Pons (tissue), 1 donor: ENCODE results near the gene VAT1L.

ENCODE experiments used
- DNase-seq: peaks from one replicate; pipeline ENCODE4 v3.0.0-alpha.2; 2016; ENCODE audit warnings: low spot score

Gene VAT1L

DNA sequence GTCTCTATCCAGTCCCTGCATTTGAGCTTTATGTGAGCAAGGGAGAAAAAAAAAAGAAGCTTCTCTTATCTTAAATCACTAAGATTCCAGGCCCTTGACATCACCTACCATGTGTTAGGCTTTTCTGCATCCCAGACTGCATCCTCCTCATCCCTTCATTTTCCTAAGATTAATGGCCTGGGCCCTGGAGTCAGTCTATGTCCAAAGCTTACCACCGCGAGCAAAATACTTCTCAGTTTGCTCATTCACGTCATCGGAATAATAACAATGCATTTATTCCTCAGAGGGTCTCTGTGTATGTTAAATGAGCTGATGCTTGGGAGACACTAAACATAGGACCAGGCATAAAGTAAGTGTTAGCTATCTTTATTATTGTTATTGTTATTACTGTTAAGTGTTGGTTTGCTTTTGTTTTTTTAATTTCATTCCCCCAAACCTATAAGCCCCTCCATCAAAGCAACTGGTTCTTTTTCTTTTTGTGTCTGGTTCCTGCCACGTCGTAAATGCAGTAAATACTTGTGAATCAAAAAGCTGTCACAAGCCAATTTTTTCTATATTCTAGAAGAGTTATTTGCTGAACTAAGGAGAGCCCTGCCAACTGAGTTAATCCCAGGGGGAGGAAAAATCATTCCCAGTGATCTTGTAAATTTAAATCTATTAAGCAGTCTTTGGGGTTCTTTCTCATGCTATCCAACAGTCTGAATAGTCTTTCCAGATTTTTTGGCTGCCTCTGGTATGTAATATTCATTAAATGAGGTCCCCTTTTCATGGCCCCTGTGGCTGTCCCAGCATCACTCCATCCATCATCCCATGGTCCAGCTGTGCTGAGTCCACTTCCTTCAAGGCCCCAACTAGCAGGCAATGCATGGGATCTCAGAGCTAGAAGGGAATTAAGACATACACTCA is 46.5 kb downstream of the VAT1L start:
- no peak for DNase-seq

DNA sequence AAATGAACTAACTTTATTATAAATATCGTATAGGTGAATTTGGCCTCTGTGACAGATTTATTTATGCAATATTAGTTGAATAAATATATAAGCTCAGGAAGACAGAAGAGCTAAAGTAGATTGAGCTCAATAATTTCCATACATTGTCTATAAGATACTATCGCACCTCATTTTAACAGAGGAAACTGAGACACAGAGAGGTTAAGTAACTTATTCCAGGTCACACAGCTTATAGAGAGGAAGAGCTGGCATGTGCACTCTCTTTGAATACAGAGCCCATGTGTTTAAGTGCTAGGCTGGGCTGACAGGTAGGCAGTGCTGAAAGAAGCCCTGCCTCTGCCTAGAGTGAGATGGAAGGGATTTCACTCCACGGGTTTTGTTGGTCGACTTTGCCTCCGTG is 48.4 kb downstream of the VAT1L start:
- DNase-seq = no peak

DNA sequence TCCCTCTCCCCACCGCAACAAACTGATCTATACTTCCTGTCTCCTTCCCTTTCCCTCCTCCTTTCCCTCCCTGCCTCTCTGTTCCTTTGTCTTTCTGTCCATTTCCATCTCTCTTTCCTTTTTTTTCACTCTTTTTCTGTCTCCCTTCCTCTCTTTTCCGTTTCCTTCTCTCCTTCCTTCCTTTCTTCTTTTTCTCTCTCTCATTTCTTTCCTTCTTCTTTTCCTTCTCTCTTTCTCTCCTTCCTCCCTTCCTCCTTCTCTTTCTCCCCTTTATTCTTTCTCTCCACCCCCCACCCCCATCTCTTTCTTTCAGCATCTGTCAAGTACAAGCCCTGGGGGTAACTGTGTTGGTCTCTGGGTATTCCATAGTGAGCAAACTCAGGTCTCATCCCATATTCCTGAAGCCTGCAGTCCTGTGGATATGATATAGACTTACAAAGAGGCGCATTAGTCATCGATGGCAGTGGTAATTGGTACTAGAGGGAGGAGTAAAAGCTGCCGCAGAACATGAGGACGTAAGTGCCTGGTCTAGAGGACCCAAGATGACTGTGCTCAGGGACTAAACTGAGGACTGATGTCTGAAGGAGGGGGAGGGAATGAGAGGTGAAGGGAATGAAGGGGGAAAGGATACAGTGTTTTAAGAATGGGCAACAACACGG is 50.4 kb downstream of the VAT1L start:
- DNase-seq = no peak

DNA sequence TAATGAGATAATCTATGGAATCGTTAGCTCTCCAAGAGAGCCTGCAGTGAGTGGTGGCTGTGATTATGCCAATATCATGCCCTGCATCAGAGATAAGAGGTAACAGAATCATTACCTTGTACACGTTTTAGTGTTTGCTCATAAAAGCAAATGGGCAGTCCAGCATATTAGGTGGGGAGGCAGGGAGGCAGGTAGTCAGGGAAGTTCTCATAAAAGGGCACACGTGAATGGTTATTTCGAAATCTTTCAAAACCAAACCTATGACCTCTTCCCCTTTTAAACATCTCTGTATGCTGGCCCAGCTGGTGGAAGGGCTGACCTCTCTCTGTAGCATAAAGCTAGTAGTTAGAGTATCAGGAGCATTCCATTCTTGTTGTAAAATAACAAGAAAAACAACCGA is 51.7 kb downstream of the VAT1L start:
- DNase-seq = no peak

DNA sequence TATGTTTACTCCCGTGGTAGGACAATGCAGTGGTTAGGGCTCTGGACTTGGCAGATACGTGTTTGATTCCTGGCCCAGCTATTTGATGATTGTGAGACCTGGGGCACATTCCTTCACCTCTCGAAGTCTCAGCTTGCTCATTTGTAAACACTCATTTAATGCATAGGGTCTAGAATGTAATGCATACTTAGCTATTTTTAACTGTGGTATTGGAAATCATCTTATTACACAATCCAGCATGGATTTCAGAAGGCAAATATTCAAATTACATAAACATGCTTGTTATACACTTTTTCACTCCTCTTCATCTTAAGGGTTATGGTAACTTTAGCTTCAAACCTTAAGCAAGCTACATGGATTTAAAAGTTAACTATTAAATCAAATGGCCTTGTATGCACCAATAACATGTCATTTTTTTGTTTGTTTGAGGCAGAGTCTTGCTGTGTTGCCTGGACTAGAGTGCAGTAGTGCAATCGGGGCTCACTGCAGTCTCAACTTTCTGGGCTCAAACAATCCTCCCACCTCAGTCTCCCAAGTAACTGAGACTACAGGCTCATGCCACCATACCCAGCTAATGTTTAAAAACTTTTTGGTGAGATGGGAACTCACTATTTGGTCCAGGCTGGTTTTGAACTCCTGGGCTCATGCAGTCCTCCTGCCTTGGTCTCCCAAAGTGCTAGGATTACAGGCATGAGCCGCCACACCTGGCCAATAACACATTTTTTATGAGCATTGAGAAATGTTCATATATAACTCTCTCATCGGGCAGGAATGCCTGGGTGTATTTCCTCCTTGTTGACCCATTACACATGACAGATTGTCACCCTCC is 52.5 kb downstream of the VAT1L start:
- DNase-seq = no peak

DNA sequence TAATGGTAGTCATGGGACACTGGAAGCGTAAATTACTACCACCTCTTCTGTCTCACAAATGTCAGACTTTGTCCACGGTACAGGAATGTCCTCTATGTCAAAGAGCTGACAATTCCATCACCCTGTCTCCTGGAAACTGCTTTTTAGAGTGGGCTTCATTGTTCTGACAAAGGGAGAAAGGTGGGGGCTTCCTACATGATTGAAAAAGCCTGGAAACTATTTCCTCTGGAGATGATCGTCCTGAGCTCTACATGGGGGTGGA is 53.1 kb downstream of the VAT1L start:
- DNase-seq = no peak

DNA sequence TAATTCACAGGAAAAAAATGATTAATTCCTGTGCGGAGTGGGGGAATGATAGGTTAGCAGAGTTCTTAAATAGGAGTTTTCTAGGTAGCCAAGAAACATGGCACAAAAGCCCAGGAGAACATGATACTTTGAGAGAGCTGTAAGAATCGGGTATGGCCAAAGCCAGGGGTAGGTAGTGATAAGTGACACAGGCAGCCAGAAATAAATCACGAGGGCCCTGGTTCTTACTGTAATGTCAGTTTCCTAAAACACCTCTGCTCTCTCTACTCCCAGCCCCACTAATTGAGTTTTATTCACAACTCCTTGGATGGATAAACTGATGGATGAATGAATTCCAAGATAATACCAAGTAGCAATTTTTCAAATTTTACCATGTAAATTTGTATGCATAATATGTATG is 54.1 kb downstream of the VAT1L start:
- DNase-seq = no peak

DNA sequence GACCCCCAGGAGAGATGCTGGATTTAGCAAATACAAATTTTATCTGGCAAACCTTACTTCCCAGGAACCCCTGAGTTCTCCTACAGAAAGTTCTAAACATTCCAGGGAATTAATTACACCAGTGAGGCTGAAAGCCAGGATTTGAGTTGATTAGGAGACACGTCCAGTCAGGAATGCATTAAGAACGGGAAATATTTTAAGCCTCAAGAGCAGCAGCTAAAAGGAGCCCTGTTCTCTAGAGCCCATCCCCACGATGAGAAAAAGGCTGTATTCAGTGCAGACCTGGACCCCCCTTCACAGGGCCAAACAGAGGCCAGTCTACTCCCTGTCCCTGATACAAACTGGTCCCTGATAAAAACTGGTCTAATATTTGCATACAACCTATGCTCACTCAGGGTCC is 55.0 kb downstream of the VAT1L start:
- no peak for DNase-seq

DNA sequence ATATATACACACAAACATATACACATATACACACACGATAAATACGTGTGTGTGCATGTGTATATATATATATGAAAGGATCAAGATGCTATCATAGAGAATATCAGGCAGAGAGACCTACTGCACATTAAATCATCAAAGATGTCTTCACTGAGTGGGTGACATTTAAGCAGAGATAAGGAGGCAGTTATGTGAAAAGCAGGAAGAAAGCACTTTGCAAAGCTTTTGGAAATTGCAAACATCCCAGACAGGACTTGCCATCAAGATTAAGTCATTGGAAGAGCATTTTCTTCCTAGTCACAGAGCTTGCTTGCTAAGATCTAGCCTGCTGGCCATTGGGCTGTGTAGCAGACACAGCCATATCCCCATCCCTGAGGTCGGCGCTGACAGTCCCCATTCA is 56.4 kb downstream of the VAT1L start:
- no peak for DNase-seq

DNA sequence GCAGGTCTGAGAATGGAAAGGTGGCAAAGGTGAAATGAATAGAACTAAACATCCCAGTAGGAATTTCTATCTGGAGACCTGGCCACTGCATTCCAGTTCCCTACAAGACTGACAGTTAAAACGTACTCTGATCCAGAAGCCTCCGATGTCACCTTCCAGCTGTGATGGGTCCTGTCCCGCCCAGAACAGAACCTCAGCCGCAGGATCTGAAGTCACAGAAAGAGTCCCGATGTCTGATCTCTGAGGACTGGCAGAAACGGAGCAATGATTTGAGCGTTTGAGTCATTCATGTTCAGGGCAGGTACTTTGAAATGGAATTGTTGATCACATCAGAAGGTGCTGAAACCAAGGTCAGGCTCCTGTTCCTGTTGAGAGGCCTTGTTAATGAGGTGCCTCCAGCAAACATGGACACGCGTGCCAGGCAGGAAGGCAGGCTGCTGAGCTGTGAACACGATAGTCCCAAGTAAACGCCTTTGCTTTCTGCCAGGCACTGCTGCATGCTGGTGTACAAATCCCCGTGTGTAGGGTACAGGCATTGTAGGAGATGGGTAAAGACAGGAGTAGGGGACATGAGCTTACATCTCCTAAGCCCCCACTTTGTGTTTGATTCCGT is 61.4 kb downstream of the VAT1L start:
- no peak for DNase-seq

DNA sequence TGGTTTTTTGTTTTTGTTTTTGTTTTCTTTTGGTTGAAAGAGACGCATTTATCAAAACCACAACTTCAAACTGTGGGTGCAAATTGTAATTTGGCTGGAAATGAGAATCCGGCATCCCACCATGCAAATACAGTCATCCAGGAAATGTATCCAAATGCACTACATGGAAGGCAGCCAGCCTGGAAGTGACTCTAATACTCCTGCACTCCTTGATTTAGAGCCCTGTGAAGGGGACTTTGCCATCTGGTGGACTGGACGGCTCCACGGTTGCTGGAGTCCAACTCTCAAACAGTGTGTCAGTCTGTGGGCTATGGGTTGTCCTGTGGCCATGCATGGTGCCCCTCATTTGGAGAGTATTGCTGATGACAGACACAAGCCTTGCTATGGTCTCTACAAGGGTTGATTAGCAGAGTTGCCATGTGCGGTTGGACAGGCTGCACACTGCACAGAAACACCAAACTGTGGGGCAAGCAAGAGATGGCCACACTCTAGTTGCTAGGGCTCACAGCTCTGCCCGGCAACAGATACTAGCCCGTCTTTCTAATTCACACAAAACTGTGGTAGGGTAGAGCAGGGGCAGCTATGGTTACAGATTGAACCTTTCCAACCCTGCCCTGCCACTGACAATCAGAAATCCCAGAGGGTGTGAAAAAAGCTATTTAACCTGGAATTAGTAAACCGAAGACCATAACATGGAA is 62.4 kb downstream of the VAT1L start:
- no peak for DNase-seq

DNA sequence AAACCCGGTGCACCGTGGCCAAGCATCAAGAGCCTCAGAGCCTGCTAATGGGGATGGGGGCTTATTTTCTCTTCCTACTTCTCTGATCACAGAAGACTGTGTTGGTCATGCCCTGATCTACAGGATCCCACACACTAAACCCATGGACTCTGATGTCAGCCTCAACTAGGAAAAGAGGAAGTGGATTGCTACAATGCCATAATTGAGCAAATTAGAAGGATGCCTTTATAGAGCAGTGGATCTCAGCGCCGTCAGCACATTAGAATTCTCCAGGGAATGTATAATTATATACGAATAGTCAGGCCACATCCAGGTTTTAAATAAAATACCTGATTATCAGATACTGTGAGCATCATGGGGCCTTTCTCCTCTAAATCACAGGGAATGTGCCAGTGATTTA is 64.8 kb downstream of the VAT1L start:
- no peak for DNase-seq

DNA sequence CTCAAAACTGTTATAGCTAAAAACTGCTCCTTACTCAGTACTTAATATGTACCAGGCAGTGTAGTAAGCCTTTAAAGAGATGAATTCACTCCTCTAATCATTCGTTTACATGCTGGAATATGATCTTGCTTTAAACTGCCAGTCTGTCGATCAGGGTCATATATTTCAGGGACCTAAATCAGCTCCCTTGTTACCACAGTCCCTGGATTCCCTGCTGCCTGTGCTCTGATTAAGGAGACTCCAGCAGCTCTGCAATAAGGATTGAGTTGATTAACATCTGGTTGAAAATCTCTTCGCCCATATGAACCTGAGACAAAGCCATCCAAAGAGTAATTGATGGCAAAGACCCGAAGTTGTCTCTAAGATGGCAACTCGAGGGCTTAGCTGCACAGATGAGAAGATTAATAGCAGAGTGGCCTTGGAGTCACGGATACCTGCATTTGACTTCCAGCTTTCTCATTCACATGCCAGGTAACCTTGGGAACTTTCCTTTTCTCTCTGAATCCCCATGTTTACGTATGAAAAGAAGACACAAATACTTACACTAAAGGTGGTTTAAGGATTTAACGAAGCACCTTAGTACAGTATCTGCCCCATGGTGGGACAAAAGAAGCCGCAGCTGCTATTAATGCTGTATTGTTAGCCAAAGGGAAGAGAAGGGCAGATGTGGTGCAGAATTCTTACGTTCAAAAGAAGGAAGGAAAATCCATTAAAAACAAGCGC is 68.2 kb downstream of the VAT1L start:
- no peak for DNase-seq

DNA sequence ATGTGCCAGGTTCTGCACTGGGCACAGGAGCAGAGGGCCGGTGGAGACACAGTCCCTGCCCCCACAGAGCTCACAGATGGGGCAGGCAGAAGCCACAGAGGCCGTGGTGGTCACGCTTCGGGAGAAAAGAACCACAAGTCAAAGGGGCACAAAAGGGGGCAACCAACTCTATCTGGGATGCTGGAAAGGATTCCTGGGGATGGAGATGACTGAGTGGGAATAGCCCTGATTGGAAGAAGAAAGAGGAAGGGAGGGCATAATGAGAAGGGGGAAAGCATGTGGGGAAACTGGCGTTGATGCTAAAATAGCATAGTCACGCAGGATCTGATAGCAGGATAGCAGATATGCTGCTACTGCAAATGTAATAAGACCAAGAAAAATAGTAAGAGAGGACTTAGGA is 69.7 kb downstream of the VAT1L start:
- no peak for DNase-seq

DNA sequence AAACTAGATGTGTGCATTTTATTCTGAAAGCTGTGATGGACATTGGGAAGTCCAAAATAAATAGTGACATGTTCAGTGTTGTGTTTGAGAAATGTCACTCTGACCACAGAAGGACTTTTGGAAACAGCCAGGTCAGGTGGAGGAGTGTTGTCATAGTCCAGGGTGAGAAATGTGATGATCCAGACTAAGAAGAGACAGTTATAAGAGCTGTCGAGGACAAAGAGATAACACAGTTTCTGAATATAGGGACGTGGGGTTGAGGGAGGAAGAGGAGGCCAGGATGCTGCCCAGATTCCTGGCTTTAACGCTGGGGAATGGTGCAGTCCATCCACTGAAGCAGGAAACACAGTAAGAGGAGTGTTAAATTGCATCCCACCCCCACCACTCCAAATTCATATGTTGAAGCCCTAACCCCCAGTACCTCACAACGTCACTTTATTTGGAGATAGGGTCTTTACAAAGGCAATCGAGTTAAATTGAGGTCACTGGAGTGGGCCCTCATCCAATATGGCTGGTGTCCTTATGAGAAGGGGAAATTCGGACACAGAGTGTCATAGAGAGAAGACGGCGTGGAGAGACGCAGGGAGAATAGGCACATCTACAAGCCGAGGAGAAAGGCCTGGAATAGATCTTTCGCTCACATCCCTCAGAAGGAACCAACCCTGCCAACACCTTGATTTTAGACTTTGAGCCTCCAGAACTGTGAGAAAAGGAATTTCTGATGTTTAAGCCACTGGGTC is 71.3 kb downstream of the VAT1L start:
- DNase-seq = no peak

DNA sequence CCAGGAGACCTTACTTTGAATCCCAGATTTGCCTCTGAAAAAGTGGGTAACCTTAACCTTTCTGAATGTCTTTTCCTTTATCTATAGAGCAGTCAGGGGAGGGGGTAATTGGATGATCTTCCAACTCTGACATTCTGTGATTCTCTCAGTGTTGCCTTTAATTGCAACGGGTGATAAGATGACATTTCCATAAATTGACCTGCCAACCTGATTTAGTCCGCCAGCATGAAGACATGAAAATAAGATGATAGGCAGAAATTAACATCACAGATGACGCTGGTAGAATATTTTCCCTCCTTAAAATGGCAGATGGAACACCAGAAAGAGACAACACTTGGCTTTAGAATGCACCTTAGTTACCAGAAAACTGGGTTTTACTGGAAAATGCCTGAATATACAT is 72.6 kb downstream of the VAT1L start:
- DNase-seq = no peak

DNA sequence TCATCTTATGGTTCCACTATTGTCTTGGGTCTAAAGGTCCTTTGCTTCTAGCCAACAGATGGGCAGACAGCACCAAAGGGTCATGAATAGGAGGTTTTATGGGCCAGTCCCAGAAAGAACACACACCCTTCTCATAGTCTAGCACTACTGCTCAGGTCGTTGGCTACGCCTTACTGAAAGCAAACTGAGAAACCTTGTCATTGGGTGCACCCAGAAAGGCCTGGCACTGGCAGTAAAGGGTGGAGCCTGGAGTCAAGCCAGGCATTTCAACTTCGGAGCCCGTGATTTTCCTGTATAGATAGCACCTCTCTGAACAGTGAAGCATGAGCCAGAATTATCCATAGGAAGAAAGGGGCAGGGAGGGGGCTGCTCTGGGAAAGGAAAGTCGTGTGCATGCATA is 74.9 kb downstream of the VAT1L start:
- DNase-seq = no peak

DNA sequence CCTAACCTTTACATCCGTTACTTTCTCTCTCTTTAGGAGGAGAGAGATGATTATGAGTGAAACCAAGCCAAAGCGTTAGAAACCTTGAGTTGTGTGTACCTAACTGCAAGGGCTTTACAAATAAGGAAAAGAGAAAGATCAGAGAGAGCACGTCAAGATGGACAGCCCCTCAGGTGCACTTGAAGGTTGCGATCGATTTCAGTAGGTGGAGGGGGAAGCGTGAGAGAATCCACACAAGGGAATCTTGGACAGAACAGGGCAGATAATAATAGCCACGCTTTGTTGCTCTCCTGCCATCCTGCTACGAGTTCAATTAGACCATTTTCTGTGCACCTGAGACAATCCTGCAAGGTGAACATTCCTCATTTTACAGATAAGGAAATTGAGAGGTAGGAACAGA is 78.4 kb downstream of the VAT1L start:
- no peak for DNase-seq

DNA sequence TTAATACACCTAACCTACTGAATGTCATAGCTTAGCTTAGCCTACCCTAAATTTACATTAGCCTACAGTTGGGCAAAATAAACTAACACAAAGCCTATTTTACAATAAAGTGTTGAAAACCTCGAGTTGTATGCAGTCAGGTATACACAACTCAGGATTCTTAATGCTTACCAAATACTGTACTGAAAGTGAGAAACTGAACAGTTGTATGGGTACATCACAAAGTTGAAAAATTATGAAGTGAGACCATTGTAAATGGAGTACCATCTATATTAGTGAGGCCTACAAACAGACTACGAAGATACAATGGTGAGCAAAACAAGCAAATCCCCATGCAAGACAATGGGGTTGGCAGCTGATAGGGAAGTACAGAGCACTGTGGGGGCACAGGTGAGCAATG is 79.7 kb downstream of the VAT1L start:
- DNase-seq = no peak

DNA sequence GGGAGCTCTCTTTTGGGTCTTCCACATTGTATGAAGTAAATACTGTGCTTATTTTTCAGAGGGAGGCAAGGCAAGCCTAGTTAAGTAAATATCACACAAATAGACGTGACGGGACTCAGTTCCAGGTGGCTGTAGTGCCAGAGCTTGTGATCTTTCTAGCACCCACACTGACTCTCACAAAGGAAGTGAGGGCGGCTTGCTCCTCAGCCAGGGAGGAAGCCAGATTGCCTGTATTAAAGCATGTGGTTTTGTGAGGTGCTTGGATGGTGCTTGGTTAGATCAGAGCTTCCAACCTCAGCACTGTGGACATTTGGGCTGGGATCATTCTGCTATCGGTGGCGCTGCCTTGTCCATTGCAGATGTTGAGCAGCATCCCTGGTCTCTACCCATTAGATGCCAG is 80.1 kb downstream of the VAT1L start:
- no peak for DNase-seq
